Measurements from ENCODE around the gene HLA-DMB.
A peak's percentile ranks its signal among the peaks of the same experiment; 100 is the strongest.

The HLA-DMB gene

DNA sequence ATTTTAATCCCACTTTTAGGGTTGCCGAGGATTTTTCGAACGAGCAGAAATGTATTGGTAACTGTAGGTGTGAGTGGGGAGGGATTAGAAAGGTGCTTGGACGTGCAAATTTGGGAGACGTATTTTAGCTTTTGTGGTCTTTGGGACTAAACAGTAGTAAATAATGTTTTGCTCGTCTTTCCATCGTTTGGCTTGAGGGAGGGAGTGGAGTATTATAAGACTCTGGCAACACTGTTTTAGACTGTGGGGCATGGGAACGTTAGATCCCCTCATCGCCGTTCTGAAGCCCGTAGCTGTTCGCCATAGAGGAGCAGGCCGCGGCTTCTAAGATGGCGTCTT lies 30.4 kb upstream of the HLA-DMB start:
- H3K4me3 ChIP-seq (ENCODE audit: low read depth, low read length), result peak overlapping the region; percentile 89
- no peak for DNase-seq (ENCODE audit: low read depth)
- TF ChIP-seq, protein P1, sequence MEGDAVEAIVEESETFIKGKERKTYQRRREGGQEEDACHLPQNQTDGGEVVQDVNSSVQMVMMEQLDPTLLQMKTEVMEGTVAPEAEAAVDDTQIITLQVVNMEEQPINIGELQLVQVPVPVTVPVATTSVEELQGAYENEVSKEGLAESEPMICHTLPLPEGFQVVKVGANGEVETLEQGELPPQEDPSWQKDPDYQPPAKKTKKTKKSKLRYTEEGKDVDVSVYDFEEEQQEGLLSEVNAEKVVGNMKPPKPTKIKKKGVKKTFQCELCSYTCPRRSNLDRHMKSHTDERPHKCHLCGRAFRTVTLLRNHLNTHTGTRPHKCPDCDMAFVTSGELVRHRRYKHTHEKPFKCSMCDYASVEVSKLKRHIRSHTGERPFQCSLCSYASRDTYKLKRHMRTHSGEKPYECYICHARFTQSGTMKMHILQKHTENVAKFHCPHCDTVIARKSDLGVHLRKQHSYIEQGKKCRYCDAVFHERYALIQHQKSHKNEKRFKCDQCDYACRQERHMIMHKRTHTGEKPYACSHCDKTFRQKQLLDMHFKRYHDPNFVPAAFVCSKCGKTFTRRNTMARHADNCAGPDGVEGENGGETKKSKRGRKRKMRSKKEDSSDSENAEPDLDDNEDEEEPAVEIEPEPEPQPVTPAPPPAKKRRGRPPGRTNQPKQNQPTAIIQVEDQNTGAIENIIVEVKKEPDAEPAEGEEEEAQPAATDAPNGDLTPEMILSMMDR (IDR thresholded peaks at IDR 0.05; ENCODE audit: low read depth, low read length, missing control alignments), result no peak

GRCh38 chr6:32970413-32971241 lies 29.8 kb upstream of the HLA-DMB start:
- peak overlapping the region; percentile 89 for H3K4me3 ChIP-seq (ENCODE audit: low read depth, low read length)
- TF ChIP-seq, protein P1 (IDR thresholded peaks at IDR 0.05; ENCODE audit: low read depth, low read length, missing control alignments), result no peak
- DNase-seq (ENCODE audit: low read depth), result peak; percentile 83

DNA sequence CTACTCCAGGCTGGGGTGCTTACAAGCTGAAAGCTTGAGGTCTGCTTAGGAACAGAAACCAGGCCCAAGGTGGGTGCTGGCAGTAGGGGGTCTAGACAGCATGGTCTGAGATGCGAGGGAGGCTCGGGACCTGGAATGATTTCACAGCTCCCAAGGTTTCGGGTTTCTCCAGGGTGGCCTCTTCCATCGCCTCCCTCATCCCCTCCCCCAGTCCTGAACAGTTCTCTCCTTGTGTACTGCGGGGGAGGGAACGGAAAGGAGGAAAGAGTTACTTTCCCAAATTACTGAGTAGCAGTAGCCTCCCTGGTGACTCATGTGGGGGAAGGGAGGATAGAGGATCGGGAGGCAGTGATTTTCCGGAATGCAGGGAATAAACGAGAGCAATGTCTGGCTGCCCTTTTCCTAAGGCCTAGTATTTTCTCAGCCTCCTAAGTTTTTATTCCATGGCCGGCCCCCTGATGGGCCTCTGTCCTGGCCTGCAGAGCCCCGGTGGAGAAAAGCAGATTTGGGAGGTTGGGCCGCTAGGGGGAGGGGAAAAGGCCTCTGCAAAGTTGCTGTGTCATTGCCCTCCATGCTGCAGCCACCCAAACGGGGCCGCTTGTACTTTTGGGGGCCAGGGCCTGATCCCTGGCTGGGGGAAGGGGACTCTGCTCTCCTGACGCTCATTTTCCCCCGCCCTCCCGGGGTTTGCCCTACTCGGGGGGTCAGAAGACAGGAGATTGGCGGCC lies 29.0 kb upstream of the HLA-DMB start:
- no peak for DNase-seq (ENCODE audit: low read depth)

DNA sequence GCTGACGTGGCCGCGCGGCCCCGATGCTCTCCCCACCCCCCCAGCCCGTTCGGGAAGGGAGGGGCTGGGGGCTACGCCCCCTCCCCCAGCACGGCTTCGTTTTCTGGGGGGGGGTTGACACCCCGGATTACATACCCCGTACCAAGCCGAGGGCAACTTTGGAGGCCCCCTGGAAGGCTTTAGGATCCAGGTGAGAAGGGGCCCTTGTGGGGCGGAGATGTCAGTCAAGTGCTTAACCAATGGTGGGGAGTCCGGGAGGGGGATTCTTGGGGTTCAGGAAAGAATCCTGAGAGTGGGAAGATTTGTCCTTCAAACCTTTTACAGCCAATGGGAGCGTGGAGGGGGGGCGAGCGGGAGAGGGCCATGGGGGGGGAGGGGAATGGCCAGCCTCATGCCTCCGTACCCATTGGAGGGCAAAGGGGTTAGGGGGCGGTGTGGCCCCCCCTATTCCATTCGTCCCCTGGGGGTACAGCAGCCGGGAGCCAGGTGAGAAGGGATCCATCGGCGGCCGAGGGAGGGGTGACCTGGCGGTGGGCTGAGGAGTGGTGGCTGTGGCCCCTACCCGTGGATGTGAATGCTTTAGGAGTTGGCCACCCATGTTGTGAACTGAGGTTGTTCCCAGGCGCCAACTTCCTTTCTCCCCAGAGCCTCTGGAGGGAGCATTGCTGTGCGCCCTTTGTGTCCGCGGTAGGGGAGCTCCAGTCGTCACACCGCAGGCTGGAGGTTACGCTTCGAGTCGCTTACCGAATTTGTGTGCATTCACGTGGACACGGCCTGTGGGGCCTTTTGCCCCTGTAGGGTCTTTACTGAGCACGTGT lies 28.2 kb upstream of the HLA-DMB start:
- TF ChIP-seq, protein P1 (IDR thresholded peaks at IDR 0.05; ENCODE audit: low read depth, low read length, missing control alignments), result no peak
- H3K4me3 ChIP-seq (ENCODE audit: low read depth, low read length), result peak overlapping the region; percentile 89
- no peak for DNase-seq (ENCODE audit: low read depth)

More for the DNA sequence above, 29.0 kb upstream of the HLA-DMB start:
- peak overlapping the region; percentile 89 for H3K4me3 ChIP-seq (ENCODE audit: low read depth, low read length)
- TF ChIP-seq, protein P1 (IDR thresholded peaks at IDR 0.05; ENCODE audit: low read depth, low read length, missing control alignments), result peak; percentile 36

- peak within 1 kb of the TSS; percentile 89 for H3K4me3 ChIP-seq (ENCODE audit: low read depth, low read length)
- DNase-seq (ENCODE audit: low read depth), result peak; percentile 91
- TF ChIP-seq, protein P1 (IDR thresholded peaks at IDR 0.05; ENCODE audit: low read depth, low read length, missing control alignments), result no peak
Measured at GRCh38 chr6:32968093-32968866, 27.5 kb upstream of the HLA-DMB start, which contains the start of gene BRD2. BRD2 (plus strand) TSS chr6:32968594; CDS start chr6:32972899, 4,305 bp downstream.

All from GM12864 (cell line).